Adrenal gland (tissue), 5 donors: ENCODE results near the gene C11orf68.

Experiments used
- POLR2A ChIP-seq, 2 donors: fragments of 450-650 bp; IDR thresholded peaks; one replicate each; pipeline ENCODE4 v1.6.1; 2017; ENCODE audit warnings: antibody characterized with exemption in 2 of 2, mild to moderate bottlenecking in 2 of 2, moderate library complexity in 1 of 2
- TF ChIP-seq, protein P1 (sequence below), 6 experiments: fragments of 450-650 bp in 4 of 6; fragments of 200-600 bp in 2 of 6; sonication (generic) in 1 of 6; IDR thresholded peaks; 1 replicate in 5 of 6; 2 replicates in 1 of 6; pipeline versions ENCODE4 v1.5.1 to v1.8.0; 2016 to 2021; ENCODE audit warnings: antibody characterized with exemption in 6 of 6, mild to moderate bottlenecking in 2 of 6, moderate library complexity in 1 of 6
- donor health status: DM: no; HTN: no; CAD: no.

- TF ChIP-seq, protein P1, sequence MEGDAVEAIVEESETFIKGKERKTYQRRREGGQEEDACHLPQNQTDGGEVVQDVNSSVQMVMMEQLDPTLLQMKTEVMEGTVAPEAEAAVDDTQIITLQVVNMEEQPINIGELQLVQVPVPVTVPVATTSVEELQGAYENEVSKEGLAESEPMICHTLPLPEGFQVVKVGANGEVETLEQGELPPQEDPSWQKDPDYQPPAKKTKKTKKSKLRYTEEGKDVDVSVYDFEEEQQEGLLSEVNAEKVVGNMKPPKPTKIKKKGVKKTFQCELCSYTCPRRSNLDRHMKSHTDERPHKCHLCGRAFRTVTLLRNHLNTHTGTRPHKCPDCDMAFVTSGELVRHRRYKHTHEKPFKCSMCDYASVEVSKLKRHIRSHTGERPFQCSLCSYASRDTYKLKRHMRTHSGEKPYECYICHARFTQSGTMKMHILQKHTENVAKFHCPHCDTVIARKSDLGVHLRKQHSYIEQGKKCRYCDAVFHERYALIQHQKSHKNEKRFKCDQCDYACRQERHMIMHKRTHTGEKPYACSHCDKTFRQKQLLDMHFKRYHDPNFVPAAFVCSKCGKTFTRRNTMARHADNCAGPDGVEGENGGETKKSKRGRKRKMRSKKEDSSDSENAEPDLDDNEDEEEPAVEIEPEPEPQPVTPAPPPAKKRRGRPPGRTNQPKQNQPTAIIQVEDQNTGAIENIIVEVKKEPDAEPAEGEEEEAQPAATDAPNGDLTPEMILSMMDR (IDR thresholded peaks at IDR 0.05) = no peak
- TF ChIP-seq POLR2A (IDR thresholded peaks at IDR 0.05) = no peak
Observed at GRCh38 chr11:65945941-65946558, 27.2 kb upstream of the C11orf68 start.
